Measurements from ENCODE around the gene ZBTB16. TPM values are rescaled to one million over a fixed set of nuclear protein-coding genes. Genes with fewer than 3 reads are reported as not detected.

The ZBTB16 gene
- total and polyA plus RNA-seq, 4 donors: 8.9 to 140 (median 34.5) TPM

DNA sequence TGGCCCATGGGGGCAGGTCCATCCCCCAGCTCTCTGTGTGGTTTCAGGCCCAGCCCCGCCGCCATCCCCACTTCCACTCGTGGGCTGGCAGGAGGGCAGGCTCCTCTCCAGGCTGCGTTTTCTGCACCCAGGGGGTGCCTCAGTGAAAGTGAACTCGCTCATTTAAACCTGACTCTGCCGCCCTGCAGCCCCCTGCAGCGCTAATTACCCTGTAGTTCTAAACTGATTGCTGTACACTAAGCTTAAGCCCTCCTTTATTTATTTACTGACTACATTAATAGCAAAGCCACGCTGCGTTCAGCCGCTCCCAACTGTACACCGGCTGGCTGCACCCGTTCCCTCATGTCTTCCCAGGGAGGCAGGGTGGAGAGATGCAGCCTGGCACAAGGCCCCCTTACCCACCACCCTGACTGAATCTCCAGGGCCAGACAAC is 200.1 kb downstream of the ZBTB16 start:
- H3K9me3 ChIP-seq (ENCODE audit: control insufficient read depth in 4 of 4, low read length in 3 of 4): no peaks in the 10 kb centered on the region
- no peak overlapping the region for H3K4me3 ChIP-seq (ENCODE audit: low read depth in 1 of 3, low read length in 3 of 3)
- H3K4me1 ChIP-seq (ENCODE audit: control insufficient read depth in 4 of 4, insufficient read depth in 4 of 4, low read length in 3 of 4): peaks cover 16 to 79% (median 61%) of the 10 kb centered on the region in 4 donors
- 83% methylated on average over 12 of the region's 12 CpGs for WGBS
- no peak overlapping the region for H3K9ac ChIP-seq (ENCODE audit: low read depth in 1 of 2, low read length in 2 of 2)
- no peaks in the 10 kb centered on the region for H3K36me3 ChIP-seq (ENCODE audit: control insufficient read depth in 4 of 4, insufficient read depth in 3 of 4, low read depth in 1 of 4, low read length in 3 of 4)
- no peak for DNase-seq (ENCODE audit: low spot score)
- TF ChIP-seq NR2F2 (IDR thresholded peaks at IDR 0.05) (no peak), RXRA (IDR thresholded peaks at IDR 0.05) (no peak), GABPA (IDR thresholded peaks at IDR 0.05 in 1 of 2, conservative IDR thresholded peaks at IDR 0.05 in 1 of 2) (no peak), JUND (IDR thresholded peaks at IDR 0.05) (no peak)
- TF ChIP-seq, protein P1, sequence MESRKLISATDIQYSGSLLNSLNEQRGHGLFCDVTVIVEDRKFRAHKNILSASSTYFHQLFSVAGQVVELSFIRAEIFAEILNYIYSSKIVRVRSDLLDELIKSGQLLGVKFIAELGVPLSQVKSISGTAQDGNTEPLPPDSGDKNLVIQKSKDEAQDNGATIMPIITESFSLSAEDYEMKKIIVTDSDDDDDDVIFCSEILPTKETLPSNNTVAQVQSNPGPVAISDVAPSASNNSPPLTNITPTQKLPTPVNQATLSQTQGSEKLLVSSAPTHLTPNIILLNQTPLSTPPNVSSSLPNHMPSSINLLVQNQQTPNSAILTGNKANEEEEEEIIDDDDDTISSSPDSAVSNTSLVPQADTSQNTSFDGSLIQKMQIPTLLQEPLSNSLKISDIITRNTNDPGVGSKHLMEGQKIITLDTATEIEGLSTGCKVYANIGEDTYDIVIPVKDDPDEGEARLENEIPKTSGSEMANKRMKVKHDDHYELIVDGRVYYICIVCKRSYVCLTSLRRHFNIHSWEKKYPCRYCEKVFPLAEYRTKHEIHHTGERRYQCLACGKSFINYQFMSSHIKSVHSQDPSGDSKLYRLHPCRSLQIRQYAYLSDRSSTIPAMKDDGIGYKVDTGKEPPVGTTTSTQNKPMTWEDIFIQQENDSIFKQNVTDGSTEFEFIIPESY (IDR thresholded peaks at IDR 0.05): no peak
- TF ChIP-seq, protein P2, sequence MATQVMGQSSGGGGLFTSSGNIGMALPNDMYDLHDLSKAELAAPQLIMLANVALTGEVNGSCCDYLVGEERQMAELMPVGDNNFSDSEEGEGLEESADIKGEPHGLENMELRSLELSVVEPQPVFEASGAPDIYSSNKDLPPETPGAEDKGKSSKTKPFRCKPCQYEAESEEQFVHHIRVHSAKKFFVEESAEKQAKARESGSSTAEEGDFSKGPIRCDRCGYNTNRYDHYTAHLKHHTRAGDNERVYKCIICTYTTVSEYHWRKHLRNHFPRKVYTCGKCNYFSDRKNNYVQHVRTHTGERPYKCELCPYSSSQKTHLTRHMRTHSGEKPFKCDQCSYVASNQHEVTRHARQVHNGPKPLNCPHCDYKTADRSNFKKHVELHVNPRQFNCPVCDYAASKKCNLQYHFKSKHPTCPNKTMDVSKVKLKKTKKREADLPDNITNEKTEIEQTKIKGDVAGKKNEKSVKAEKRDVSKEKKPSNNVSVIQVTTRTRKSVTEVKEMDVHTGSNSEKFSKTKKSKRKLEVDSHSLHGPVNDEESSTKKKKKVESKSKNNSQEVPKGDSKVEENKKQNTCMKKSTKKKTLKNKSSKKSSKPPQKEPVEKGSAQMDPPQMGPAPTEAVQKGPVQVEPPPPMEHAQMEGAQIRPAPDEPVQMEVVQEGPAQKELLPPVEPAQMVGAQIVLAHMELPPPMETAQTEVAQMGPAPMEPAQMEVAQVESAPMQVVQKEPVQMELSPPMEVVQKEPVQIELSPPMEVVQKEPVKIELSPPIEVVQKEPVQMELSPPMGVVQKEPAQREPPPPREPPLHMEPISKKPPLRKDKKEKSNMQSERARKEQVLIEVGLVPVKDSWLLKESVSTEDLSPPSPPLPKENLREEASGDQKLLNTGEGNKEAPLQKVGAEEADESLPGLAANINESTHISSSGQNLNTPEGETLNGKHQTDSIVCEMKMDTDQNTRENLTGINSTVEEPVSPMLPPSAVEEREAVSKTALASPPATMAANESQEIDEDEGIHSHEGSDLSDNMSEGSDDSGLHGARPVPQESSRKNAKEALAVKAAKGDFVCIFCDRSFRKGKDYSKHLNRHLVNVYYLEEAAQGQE (IDR thresholded peaks at IDR 0.05): no peak
- TF ChIP-seq, protein P3, sequence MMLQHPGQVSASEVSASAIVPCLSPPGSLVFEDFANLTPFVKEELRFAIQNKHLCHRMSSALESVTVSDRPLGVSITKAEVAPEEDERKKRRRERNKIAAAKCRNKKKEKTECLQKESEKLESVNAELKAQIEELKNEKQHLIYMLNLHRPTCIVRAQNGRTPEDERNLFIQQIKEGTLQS (IDR thresholded peaks at IDR 0.05): no peak
- H3K27me3 ChIP-seq (ENCODE audit: control insufficient read depth in 4 of 4, insufficient read depth in 4 of 4, low read length in 3 of 4): no peaks in the 10 kb centered on the region
- H3K27ac ChIP-seq (ENCODE audit: low read depth in 1 of 2, low read length in 2 of 2): no peak overlapping the region

DNA sequence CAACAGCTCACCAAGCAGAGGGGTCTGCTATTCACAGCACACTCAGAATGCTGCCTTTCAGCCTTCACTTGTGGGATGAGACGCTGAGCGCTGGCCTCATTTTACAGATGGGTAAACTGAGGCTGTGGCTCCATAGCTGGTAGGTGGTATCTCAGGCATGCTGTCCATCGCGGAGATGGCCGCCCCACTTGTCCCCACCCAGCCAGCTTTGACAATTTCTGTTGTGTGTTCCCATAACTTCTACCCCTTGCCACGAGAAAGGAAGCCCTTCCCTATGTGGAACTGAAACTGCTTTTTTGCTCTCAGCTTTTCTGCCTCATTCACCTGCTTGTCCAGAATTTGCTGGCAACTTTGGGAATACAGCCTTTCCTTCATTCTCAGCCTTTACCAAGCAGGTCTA is 200.6 kb downstream of the ZBTB16 start:
- TF ChIP-seq JUND (IDR thresholded peaks at IDR 0.05): no peak
- no peak for TF ChIP-seq SP1 (IDR thresholded peaks at IDR 0.05)
- TF ChIP-seq, protein P1 (IDR thresholded peaks at IDR 0.05): no peak
- TF ChIP-seq, protein P4, sequence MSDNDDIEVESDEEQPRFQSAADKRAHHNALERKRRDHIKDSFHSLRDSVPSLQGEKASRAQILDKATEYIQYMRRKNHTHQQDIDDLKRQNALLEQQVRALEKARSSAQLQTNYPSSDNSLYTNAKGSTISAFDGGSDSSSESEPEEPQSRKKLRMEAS (IDR thresholded peaks at IDR 0.05): no peak
- no peak for TF ChIP-seq NR2F2 (IDR thresholded peaks at IDR 0.05)
- no peak for TF ChIP-seq TAF1 (conservative IDR thresholded peaks at IDR 0.05)
- no peak for TF ChIP-seq HNF4G (IDR thresholded peaks at IDR 0.05)
- TF ChIP-seq, protein P5, sequence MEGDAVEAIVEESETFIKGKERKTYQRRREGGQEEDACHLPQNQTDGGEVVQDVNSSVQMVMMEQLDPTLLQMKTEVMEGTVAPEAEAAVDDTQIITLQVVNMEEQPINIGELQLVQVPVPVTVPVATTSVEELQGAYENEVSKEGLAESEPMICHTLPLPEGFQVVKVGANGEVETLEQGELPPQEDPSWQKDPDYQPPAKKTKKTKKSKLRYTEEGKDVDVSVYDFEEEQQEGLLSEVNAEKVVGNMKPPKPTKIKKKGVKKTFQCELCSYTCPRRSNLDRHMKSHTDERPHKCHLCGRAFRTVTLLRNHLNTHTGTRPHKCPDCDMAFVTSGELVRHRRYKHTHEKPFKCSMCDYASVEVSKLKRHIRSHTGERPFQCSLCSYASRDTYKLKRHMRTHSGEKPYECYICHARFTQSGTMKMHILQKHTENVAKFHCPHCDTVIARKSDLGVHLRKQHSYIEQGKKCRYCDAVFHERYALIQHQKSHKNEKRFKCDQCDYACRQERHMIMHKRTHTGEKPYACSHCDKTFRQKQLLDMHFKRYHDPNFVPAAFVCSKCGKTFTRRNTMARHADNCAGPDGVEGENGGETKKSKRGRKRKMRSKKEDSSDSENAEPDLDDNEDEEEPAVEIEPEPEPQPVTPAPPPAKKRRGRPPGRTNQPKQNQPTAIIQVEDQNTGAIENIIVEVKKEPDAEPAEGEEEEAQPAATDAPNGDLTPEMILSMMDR (IDR thresholded peaks at IDR 0.05; ENCODE audit: low read depth, low read length, missing input control): no peak
- TF ChIP-seq, protein P3 (IDR thresholded peaks at IDR 0.05): no peak
- no peak for TF ChIP-seq RXRA (IDR thresholded peaks at IDR 0.05)
- TF ChIP-seq EGR1 (IDR thresholded peaks at IDR 0.05; ENCODE audit: low read depth in 2 of 2): no peak
- no peaks in the 10 kb centered on the region for H3K36me3 ChIP-seq (ENCODE audit: control insufficient read depth in 4 of 4, insufficient read depth in 3 of 4, low read depth in 1 of 4, low read length in 3 of 4)
- 84% methylated on average over 6 of the region's 6 CpGs for WGBS
- H3K4me1 ChIP-seq (ENCODE audit: control insufficient read depth in 4 of 4, insufficient read depth in 4 of 4, low read length in 3 of 4): peaks cover 18 to 81% (median 64%) of the 10 kb centered on the region in 4 donors
- no peak for DNase-seq (ENCODE audit: low spot score)
- H3K4me3 ChIP-seq (ENCODE audit: low read depth in 1 of 3, low read length in 3 of 3): no peak overlapping the region
- H3K27ac ChIP-seq (ENCODE audit: low read depth in 1 of 2, low read length in 2 of 2): no peak overlapping the region
- H3K9me3 ChIP-seq (ENCODE audit: control insufficient read depth in 4 of 4, low read length in 3 of 4): no peaks in the 10 kb centered on the region
- H3K27me3 ChIP-seq (ENCODE audit: control insufficient read depth in 4 of 4, insufficient read depth in 4 of 4, low read length in 3 of 4): no peaks in the 10 kb centered on the region
- H3K9ac ChIP-seq (ENCODE audit: low read depth in 1 of 2, low read length in 2 of 2): no peak overlapping the region

Data from liver (tissue), 9 donors.